AG09319 (cell line): ENCODE measurements around the gene MCM9.
"Not testable (repeated sequence)": the region's sequence is repeated elsewhere in the genome, so short reads cannot be mapped to it uniquely, and the experiment has no call there.

ENCODE experiments used
- DNase-seq: peaks from one replicate; pipeline ENCODE4 v3.0.0-alpha.2; 2010; ENCODE audit warnings: low read depth; ENCODE audit errors: extremely low read depth
- TF ChIP-seq, protein P1 (sequence below): IDR thresholded peaks from 2 replicates; pipeline ENCODE4 v1.5.1; 2011; ENCODE audit warnings: low read depth, mild to moderate bottlenecking, inconsistent platforms, low read length, moderate library complexity

The MCM9 gene

GRCh38 chr6:118875672-118876071, 59.3 kb downstream of the MCM9 start:
- DNase-seq: no peak
- TF ChIP-seq, protein P1, sequence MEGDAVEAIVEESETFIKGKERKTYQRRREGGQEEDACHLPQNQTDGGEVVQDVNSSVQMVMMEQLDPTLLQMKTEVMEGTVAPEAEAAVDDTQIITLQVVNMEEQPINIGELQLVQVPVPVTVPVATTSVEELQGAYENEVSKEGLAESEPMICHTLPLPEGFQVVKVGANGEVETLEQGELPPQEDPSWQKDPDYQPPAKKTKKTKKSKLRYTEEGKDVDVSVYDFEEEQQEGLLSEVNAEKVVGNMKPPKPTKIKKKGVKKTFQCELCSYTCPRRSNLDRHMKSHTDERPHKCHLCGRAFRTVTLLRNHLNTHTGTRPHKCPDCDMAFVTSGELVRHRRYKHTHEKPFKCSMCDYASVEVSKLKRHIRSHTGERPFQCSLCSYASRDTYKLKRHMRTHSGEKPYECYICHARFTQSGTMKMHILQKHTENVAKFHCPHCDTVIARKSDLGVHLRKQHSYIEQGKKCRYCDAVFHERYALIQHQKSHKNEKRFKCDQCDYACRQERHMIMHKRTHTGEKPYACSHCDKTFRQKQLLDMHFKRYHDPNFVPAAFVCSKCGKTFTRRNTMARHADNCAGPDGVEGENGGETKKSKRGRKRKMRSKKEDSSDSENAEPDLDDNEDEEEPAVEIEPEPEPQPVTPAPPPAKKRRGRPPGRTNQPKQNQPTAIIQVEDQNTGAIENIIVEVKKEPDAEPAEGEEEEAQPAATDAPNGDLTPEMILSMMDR: no peak

GRCh38 chr6:118873239-118873638, 61.7 kb downstream of the MCM9 start:
- TF ChIP-seq, protein P1: no peak

GRCh38 chr6:118872726-118873125, 62.2 kb downstream of the MCM9 start:
- TF ChIP-seq, protein P1: no peak
- no peak for DNase-seq

More at GRCh38 chr6:118873239-118873638, 61.7 kb downstream of the MCM9 start:
- DNase-seq: no peak

DNA sequence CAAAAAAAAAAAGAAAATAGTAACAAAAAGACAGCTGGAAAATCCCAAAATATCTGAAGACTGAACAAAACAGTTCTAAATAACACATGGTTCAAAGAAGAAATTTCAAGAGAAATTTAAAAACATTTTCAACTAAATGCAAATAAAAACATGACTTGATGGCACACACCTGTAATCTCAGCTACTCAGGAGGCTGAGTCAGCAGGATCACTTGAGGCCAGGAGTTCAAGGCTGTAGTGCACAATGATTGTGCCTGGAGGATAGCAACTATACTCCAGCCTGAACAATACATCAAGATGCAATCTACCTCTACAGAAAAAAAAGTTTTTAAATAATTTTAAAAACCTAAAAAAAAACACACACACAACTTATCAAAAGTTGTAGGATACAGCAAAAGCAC, 62.6 kb downstream of the MCM9 start:
- no peak for DNase-seq
- TF ChIP-seq, protein P1: no peak

DNA sequence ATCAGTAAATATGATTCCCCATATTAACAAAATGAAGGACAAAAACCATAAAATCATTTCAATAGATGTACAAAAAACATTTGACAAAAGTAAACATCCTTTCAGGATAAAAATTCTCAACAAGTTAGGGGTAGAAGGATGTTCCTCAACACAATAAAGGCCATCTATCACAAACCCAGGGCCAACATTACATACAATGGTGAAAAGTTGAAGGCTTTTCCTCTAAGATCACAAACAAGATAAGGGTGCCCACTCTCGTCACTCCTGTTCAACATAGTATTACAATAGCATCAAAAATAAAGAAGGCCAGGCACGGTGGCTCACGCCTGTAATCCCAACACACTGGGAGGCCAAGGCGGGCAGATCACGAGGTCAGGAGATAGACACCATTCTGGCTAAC, 63.6 kb downstream of the MCM9 start:
- TF ChIP-seq, protein P1: no peak
- no peak for DNase-seq

GRCh38 chr6:118869894-118870589, 64.9 kb downstream of the MCM9 start:
- no peak for DNase-seq
- TF ChIP-seq, protein P1: no peak

DNA sequence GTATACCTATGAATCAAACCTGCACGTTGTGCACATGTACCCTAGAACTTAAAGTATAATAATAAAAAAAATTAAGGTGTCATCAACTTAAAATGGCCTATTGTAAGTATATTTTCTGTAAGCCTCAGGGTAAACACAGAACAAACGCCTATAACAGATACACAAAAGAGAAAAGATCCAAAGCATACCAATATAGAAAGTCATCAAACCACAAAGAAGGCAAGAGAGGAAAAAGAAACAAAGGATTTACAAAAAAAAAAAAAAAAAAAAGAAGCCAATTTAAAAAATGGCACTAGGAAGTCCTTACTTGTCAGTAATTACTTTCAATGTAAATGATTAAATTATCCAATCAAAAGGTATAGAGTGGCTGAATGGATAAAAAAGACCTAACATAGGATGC, 65.6 kb downstream of the MCM9 start:
- TF ChIP-seq, protein P1: no peak
- no peak for DNase-seq

DNA sequence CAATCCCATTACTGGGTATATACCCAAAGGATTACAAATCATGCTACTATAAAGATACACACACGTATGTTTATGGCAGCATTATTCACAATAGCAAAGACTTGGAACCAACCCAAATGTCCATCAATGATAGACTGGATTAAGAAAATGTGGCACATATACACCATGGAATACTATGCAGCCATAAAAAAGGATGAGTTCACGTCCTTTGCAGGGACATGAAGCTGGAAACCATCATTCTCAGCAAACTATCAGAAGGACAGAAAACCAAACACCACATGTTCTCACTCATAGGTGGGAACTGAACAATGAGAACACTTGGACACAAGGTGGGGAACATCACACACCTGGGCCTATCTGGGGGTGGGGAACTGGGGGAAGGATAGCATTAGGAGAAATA, 66.1 kb downstream of the MCM9 start:
- not testable (repeated sequence) for DNase-seq
